Upper lobe of left lung (tissue), 6 donors: ENCODE results near the gene RILPL1. TPM values are rescaled to one million over a fixed set of nuclear protein-coding genes. Genes with fewer than 3 reads are reported as not detected.
"Not testable (repeated sequence)": the region's sequence is repeated elsewhere in the genome, so short reads cannot be mapped to it uniquely, and the experiment has no call there.

ENCODE experiments used
- ATAC-seq, 2 donors: fragments of 200-7000 bp; cut with Tn5 transposase; one replicate each; pipeline ENCODE4 v1.9.1; 2022; ENCODE audit warnings: mild to moderate bottlenecking in 2 of 2, moderate library complexity in 2 of 2; ENCODE audit not compliant: low FRiP score in 2 of 2
- DNase-seq, 2 donors: peaks; one replicate each; pipeline ENCODE4 v3.0.0-alpha.2; 2019 to 2020
- H3K27ac ChIP-seq, 4 donors: fragments of 200-600 bp; sonication (generic); one replicate each; pipeline ENCODE4 v1.5.1; 2016 to 2019
- H3K27me3 ChIP-seq, 4 donors: fragments of 200-600 bp; sonication (generic); one replicate each; pipeline ENCODE4 v1.5.1; 2017 to 2019
- H3K36me3 ChIP-seq, 4 donors: fragments of 200-600 bp; sonication (generic); one replicate each; pipeline ENCODE4 v1.5.1; 2016 to 2019
- H3K4me1 ChIP-seq, 4 donors: fragments of 200-600 bp; sonication (generic); one replicate each; pipeline ENCODE4 v1.5.1; 2018 to 2019
- H3K4me3 ChIP-seq, 4 donors: fragments of 200-600 bp; sonication (generic); one replicate each; pipeline ENCODE4 v1.5.1; 2017 to 2019; ENCODE audit warnings: mild to moderate bottlenecking in 2 of 4, moderate library complexity in 1 of 4
- H3K9me3 ChIP-seq, 4 donors: fragments of 200-600 bp; sonication (generic); one replicate each; pipeline ENCODE4 v1.5.1; 2018 to 2019
- EP300 ChIP-seq, 4 donors: sonication (generic); formaldehyde crosslinking; IDR thresholded peaks; one replicate each; pipeline ENCODE4 v1.5.1; 2017; ENCODE audit warnings: antibody characterized with exemption in 4 of 4, control low read depth in 2 of 4
- POLR2A ChIP-seq, 4 donors: fragments of 450-650 bp; IDR thresholded peaks; one replicate each; pipeline ENCODE4 v1.5.1; 2016 to 2017; ENCODE audit warnings: antibody characterized with exemption in 4 of 4, mild to moderate bottlenecking in 2 of 4
- POLR2AphosphoS5 ChIP-seq, 2 donors: sonication (generic); formaldehyde crosslinking; IDR thresholded peaks; one replicate each; pipeline ENCODE4 v1.5.1; 2017; ENCODE audit warnings: antibody characterized with exemption in 2 of 2
- WGBS, 2 donors: methylation state at CpG; one replicate each; pipeline ENCODE4 v1.1.5; 2017 to 2018; 5-methylcytosine and 5-hydroxymethylcytosine counted together
- total RNA-seq, 6 donors: library from RNA; depleted of rRNA in 4 of 6; stranded (reverse); fragments of >200 nt in 4 of 6; gene quantifications; one replicate each; pipeline versions ENCODE4 v1.1.0 to v1.2.1, GENCODE V29; 2016 to 2021
- TF ChIP-seq, protein P1 (sequence below), 6 experiments: fragments of 450-650 bp in 4 of 6; fragments of 200-600 bp in 2 of 6; sonication (generic) in 2 of 6; IDR thresholded peaks; one replicate each; pipeline ENCODE4 v1.5.1; 2016 to 2019; ENCODE audit warnings: antibody characterized with exemption in 6 of 6
- donor health status: DM: no; HTN: no; CAD: no; lungs with moderate emphysema.
- donor health status: DM: no; HTN: yes; CAD: no; lungs with severe emphysema.

Gene RILPL1
- total RNA-seq, 6 donors from 2014 or later: 10.3 to 60.8 (median 18.6) TPM

DNA sequence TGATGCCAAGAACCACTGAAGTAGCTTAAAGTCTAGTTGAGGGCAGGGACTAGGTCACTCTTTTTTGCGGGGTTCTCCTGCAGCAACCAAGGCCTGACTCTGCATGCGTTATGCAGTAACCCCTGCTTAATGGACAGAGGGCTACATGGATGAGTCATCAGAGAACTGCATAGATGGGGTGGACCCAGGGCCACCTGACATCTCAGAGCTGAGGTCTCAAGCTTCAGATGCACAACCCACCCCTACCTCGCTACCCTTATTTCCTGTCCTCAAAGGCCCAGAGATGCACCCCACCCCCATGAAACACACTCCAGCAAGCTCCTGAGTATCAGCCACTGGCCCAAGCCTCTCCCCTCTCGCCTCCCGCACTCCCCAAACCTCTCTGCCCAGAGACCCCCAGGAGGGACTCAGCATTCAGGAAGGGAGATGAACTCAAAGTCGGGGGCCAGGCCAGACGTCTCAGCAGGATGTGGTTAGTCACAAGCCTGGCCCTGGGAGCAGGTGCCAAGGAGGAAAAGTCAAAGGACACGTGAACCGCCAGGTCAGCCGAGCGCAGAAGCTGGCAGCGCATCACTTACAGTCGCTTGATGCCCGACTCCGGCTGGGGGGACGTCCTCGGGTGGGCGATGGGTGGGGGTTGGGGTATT lies 49.8 kb downstream of the RILPL1 start:
- Histone ChIP-seq H3K27me3 (no peaks in the 10 kb centered on the region), H3K27ac (no peak overlapping the region), H3K36me3 (peaks cover 0 to 15% (median 0%) of the 10 kb centered on the region in 4 donors), H3K4me3 (no peak overlapping the region), H3K9me3 (no peaks in the 10 kb centered on the region), H3K4me1 (peaks cover 4 to 10% (median 9%) of the 10 kb centered on the region in 4 donors)
- TF ChIP-seq, protein P1, sequence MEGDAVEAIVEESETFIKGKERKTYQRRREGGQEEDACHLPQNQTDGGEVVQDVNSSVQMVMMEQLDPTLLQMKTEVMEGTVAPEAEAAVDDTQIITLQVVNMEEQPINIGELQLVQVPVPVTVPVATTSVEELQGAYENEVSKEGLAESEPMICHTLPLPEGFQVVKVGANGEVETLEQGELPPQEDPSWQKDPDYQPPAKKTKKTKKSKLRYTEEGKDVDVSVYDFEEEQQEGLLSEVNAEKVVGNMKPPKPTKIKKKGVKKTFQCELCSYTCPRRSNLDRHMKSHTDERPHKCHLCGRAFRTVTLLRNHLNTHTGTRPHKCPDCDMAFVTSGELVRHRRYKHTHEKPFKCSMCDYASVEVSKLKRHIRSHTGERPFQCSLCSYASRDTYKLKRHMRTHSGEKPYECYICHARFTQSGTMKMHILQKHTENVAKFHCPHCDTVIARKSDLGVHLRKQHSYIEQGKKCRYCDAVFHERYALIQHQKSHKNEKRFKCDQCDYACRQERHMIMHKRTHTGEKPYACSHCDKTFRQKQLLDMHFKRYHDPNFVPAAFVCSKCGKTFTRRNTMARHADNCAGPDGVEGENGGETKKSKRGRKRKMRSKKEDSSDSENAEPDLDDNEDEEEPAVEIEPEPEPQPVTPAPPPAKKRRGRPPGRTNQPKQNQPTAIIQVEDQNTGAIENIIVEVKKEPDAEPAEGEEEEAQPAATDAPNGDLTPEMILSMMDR (IDR thresholded peaks at IDR 0.05): no peak
- TF ChIP-seq EP300 (IDR thresholded peaks at IDR 0.05) (no peak), POLR2AphosphoS5 (IDR thresholded peaks at IDR 0.05) (no peak), POLR2A (IDR thresholded peaks at IDR 0.05) (no peak)
- WGBS, 2 donors: 67 to 76% methylated on average over 18 of the region's 18 CpGs
- DNase-seq (no peak), ATAC-seq (no peak)

DNA sequence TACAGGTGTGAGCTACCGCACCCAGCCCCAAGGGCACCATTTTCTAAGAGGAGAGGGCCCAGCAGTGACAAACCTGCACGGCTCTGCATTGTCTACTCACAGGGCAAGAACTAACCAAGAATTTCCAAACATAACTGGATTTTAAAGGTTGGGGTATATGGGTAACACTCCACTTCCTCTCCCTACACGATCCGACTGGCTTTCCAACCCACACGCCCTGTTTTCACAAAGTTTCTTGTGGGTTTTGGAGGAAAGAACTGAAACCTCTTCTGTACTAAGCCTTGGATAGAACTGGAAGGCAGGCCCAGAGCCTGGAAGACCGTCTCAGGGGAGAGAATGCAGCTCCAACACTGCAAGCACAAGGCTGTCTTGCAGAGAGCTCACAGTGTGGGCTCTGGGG lies 50.6 kb downstream of the RILPL1 start:
- H3K4me3 ChIP-seq: no peak overlapping the region
- H3K27ac ChIP-seq: no peak overlapping the region
- ATAC-seq (no peak), DNase-seq (no peak)
- H3K9me3 ChIP-seq: no peaks in the 10 kb centered on the region
- peaks cover 0 to 15% (median 0%) of the 10 kb centered on the region in 4 donors for H3K36me3 ChIP-seq
- 83 to 85% methylated on average over 6 of the region's 6 CpGs for WGBS, 2 donors
- H3K4me1 ChIP-seq: peaks cover 4 to 11% (median 9%) of the 10 kb centered on the region in 4 donors
- no peaks in the 10 kb centered on the region for H3K27me3 ChIP-seq
- no peak for TF ChIP-seq EP300 (IDR thresholded peaks at IDR 0.05)
- TF ChIP-seq POLR2A (IDR thresholded peaks at IDR 0.05): no peak
- TF ChIP-seq, protein P1 (IDR thresholded peaks at IDR 0.05): no peak
- no peak for TF ChIP-seq POLR2AphosphoS5 (IDR thresholded peaks at IDR 0.05)

DNA sequence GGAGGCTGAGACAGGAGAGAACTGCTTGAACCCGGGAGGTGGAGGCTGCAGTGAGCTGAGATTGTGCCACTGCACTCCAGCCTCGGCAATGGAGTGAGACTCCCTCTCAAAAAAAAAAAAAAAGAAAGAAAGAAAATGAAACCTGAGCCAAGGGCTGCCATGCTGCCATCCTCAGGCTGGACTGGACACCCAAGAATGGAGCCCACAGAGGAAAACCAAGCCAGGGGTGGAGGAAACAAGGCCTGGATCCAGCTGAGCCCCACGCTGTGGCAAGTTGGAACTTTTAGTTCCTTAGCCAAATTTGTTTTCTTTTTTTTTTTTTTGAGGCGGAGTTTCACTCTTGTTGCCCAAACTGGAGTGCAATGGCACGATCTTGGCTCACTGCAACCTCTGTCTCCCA lies 52.3 kb downstream of the RILPL1 start:
- not testable (repeated sequence) for H3K27ac ChIP-seq, H3K9me3 ChIP-seq, DNase-seq, ATAC-seq, H3K4me3 ChIP-seq, H3K27me3 ChIP-seq
- H3K4me1 ChIP-seq: peaks cover 4 to 11% (median 9%) of the 10 kb centered on the region in 4 donors
- H3K36me3 ChIP-seq: peaks cover 0 to 19% (median 0%) of the 10 kb centered on the region in 4 donors
- WGBS, 2 donors: 91 to 95% methylated on average over 5 of the region's 5 CpGs

DNA sequence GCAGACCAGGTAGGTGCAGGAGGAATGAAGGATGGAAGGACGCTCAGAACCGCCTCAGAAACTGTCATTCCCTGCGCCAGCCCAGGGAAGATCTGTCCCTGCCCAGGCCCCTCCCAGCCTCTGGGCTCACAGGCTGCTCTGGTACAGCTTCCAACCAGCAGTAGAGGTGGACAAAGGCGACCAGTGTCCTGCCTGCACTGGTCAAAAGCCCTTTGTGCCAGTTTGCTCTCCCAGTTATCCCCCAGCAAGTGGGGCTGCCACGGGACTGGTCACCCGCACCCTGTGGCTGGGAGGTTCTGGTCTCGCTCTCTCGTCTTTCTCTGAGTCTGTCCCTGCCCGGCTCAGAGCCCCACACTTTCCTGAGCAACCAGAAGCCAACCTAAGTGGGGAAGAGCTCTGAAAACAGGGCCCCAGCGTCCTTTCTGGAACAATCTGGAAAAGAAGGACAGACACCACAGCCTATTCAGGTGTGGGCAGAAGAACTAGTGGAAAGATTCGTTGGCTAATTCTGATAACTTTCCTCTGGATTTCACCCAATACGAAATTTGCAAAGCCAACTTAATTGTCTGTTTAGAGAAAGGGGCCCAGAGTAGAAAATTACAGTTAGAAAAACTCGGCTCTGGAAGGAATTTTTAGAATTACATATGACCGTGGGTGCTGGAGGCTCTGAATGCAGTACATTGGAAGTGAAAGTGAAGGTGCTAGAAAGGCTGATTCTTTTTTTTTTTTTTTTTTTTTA lies 53.9 kb downstream of the RILPL1 start:
- Histone ChIP-seq H3K4me3 (peak overlapping the region in 2 of 4 donors; percentile 9 to 25), H3K27me3 (no peaks in the 10 kb centered on the region), H3K9me3 (no peaks in the 10 kb centered on the region), H3K27ac (peak overlapping the region; percentile 50 to 81 (median 68)), H3K36me3 (peaks cover 0 to 21% (median 3%) of the 10 kb centered on the region in 4 donors), H3K4me1 (peaks cover 4 to 11% (median 9%) of the 10 kb centered on the region in 4 donors)
- DNase-seq (no peak), ATAC-seq (no peak)
- TF ChIP-seq EP300 (IDR thresholded peaks at IDR 0.05) (no peak), POLR2A (IDR thresholded peaks at IDR 0.05) (no peak), POLR2AphosphoS5 (IDR thresholded peaks at IDR 0.05) (no peak)
- TF ChIP-seq, protein P1 (IDR thresholded peaks at IDR 0.05): no peak
- WGBS, 2 donors: 69 to 75% methylated on average over 13 of the region's 14 CpGs

DNA sequence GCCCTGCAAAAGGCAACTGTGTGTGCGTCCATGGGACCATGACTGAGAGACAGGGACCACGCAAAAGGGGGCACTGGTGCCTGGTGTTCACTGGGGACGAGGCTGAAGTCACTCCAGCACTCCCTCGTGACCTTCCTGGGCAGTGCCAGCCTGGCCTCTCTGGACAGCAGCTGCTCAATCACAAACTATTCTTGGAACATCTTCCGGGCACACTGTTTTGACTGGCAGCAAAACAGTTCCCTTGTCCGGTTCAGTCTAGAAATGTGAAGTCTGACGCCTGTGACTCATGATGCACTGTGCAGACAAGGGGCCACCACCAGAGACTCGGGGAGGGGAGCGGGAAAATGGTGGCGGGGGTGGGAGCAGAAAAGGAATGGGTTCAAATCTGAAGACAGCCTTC lies 54.8 kb downstream of the RILPL1 start:
- ATAC-seq: peak in 1 of 2 donors; percentile 58
- H3K27ac ChIP-seq: peak overlapping the region; percentile 50 to 81 (median 68)
- H3K9me3 ChIP-seq: no peaks in the 10 kb centered on the region
- H3K4me1 ChIP-seq: peaks cover 4 to 11% (median 9%) of the 10 kb centered on the region in 4 donors
- no peaks in the 10 kb centered on the region for H3K27me3 ChIP-seq
- TF ChIP-seq EP300 (IDR thresholded peaks at IDR 0.05): peak in 1 of 4 donors; percentile 18
- no peak for TF ChIP-seq POLR2A (IDR thresholded peaks at IDR 0.05)
- TF ChIP-seq, protein P1 (IDR thresholded peaks at IDR 0.05): no peak
- TF ChIP-seq POLR2AphosphoS5 (IDR thresholded peaks at IDR 0.05): peak in 1 of 2 donors; percentile 50
- H3K36me3 ChIP-seq: peaks cover 0 to 16% (median 3%) of the 10 kb centered on the region in 4 donors
- no peak overlapping the region for H3K4me3 ChIP-seq
- 71 to 79% methylated on average over 8 to 10 of the region's 10 CpGs for WGBS, 2 donors
- no peak for DNase-seq
